Epithelial cell of esophagus (primary cell): Measurements from ENCODE around the gene ARHGAP26.

Experiments used
- DNase-seq: peaks from one replicate; pipeline ENCODE4 v3.0.0; 2010; ENCODE audit warnings: low read depth
- H3K4me3 ChIP-seq: 2 replicates; pipeline ENCODE4 v1.5.1; 2011; ENCODE audit warnings: mild to moderate bottlenecking, low read length, control low read depth
- TF ChIP-seq, protein P1 (sequence below): IDR thresholded peaks from 2 replicates; pipeline ENCODE4 v1.5.1; 2011; ENCODE audit warnings: low read depth, mild to moderate bottlenecking, low read length, control low read depth, inconsistent platforms; ENCODE audit not compliant: insufficient read depth; ENCODE audit errors: missing control alignments

ARHGAP26 gene

DNA sequence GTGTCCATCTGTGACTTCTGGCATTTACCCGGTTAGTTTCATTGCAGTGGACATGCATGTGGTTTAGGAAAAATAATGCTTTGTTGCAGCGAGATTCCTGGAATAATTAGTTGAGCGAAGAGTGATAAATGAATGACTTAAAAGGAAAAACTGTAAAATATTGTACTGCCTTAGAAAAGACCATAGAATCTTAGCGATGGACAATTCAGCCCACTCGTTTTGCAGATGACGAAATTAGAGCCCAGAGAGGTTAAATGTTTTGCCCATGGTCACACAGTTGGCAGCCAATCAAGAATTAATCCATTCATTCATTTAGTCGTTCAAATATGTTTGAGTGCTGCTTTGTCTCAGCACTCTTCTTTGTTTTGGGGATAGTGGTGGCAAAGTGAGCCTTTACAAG, 107.9 kb downstream of the ARHGAP26 start:
- H3K4me3 ChIP-seq = no peak overlapping the region
- TF ChIP-seq, protein P1, sequence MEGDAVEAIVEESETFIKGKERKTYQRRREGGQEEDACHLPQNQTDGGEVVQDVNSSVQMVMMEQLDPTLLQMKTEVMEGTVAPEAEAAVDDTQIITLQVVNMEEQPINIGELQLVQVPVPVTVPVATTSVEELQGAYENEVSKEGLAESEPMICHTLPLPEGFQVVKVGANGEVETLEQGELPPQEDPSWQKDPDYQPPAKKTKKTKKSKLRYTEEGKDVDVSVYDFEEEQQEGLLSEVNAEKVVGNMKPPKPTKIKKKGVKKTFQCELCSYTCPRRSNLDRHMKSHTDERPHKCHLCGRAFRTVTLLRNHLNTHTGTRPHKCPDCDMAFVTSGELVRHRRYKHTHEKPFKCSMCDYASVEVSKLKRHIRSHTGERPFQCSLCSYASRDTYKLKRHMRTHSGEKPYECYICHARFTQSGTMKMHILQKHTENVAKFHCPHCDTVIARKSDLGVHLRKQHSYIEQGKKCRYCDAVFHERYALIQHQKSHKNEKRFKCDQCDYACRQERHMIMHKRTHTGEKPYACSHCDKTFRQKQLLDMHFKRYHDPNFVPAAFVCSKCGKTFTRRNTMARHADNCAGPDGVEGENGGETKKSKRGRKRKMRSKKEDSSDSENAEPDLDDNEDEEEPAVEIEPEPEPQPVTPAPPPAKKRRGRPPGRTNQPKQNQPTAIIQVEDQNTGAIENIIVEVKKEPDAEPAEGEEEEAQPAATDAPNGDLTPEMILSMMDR = no peak
- no peak for DNase-seq

DNA sequence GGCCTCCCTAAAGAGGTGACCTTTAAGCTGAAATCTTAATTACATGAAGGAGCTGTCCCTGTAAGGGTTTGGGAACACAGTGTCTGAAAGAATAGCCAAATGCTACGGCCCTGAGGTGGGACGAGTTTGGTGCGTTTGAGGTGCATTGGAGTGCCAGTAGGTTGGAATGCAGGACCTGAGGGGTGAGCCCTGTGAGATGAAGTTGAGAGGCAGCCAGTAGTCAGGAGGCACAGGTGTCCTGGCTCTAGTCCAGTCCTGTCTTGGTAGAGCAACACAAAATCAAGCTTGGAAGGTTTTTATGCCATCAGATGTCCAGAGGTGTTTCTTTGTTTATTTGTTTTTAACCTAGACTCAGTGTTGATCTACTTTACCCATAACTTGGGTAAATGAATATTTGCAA, 108.5 kb downstream of the ARHGAP26 start:
- H3K4me3 ChIP-seq = no peak overlapping the region
- DNase-seq = no peak
- TF ChIP-seq, protein P1 = no peak

DNA sequence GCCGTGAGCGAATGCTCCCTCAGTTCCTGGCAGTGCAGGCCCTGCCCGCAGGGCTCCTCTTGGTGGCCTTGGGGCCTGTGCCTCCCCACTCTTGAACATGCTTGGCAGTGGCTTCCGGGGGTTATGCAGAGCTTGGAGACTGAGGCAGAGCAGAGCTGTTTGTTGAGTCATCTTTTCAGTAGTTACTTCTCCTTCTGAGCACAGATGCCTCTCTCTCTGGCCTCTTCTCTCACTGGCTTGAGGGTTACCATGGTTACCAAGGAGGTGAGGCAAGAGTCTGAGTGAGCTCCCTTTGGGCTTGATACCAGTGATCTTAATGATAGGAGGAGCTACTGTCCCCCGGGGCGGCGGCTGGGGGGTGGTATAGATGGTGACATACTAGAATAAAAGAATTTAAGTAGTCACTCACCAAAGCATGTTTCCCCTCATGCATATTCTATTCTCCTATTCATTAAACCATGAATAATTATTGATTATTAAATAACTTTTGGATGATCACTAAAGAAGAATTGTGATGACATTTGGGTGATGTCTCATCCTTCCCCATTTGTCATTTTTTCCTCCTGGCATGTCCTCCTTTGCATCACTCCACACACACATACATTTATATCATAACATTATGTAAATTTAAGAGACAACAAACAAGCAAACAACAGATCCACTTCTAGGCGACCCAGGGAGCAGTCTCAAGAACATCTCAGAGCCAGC, 111.1 kb downstream of the ARHGAP26 start:
- TF ChIP-seq, protein P1 = no peak
- DNase-seq = peak; percentile 26
- H3K4me3 ChIP-seq = no peak overlapping the region

DNA sequence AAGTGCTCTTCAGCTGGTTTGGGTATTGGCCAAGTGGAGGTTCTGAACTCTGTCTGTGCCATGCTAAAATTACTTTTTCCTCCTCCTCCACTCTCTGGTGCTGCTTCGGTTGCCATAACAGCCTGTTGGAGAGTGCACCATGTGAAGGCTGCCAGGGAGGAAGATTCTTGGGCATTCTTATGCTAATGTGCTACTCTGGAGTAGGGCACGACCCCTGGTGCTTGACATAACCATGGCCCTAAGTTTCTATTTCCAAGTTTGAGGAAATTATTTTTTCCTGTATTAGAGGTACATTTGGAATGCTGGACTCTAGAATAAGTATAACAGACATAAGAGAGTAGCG, 111.6 kb downstream of the ARHGAP26 start:
- no peak for DNase-seq
- H3K4me3 ChIP-seq = no peak overlapping the region
- TF ChIP-seq, protein P1 = no peak

DNA sequence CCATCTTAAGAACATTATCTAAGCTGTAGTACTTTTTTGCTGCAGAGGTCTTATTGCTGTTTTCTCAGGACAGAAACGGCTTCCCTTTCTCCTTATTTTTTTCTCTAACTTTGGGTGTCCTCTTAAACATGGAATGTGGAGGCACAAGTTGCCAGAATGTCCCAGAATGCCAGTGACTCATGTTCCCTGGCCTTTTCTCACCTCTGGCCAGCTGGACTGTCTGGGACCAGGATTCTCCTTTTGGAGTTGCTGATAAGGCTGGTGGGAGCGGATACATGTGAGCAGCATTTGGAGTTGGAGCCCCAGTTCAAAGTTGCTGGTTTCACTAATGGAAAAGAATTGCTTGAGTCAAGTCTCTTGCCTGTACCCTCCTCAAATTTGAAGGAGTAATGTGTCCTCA, 112.8 kb downstream of the ARHGAP26 start:
- no peak overlapping the region for H3K4me3 ChIP-seq
- no peak for DNase-seq
- TF ChIP-seq, protein P1 = no peak

DNA sequence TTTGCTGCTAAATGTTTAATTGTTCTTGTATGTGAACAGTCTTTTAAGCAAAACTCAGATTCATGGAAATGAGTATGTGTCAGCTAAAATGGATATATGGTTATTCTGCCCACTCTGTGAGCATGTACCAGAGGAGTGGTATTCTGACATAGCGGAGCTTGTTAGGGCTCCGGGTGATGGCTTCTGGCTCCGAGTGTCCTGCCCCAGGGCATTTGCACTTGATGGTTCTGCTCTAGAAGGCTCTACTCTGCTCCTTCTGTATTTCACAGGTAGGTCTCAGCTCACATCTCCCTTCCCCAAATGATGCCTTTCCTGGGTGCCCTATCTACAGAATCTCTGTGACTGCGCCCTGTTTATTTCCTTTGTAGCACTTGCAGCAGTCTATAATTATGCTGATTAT, 113.3 kb downstream of the ARHGAP26 start:
- no peak for DNase-seq
- H3K4me3 ChIP-seq = no peak overlapping the region
- TF ChIP-seq, protein P1 = no peak

DNA sequence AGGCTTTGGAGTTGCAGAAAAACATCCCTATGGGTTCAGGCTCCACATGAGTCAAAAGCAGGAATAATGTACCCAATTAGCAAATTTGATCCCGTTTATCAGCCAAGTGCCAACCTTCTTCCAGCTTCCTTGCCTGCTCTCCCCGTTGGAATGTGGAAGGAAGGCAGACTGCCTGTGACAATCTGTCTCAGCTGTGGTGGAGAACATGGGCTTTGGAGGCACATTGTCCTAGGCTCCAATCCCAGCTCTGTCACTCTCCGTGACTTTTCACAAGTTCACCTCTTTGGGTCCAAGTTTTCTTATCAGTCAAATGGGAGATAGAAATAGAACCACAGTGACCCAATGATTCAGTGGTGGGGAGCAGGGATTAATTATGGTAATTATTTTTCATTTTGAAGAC, 113.9 kb downstream of the ARHGAP26 start:
- H3K4me3 ChIP-seq = no peak overlapping the region
- no peak for DNase-seq
- TF ChIP-seq, protein P1 = no peak
